Measurements from ENCODE around the gene TKTL1.

TKTL1 gene

DNA sequence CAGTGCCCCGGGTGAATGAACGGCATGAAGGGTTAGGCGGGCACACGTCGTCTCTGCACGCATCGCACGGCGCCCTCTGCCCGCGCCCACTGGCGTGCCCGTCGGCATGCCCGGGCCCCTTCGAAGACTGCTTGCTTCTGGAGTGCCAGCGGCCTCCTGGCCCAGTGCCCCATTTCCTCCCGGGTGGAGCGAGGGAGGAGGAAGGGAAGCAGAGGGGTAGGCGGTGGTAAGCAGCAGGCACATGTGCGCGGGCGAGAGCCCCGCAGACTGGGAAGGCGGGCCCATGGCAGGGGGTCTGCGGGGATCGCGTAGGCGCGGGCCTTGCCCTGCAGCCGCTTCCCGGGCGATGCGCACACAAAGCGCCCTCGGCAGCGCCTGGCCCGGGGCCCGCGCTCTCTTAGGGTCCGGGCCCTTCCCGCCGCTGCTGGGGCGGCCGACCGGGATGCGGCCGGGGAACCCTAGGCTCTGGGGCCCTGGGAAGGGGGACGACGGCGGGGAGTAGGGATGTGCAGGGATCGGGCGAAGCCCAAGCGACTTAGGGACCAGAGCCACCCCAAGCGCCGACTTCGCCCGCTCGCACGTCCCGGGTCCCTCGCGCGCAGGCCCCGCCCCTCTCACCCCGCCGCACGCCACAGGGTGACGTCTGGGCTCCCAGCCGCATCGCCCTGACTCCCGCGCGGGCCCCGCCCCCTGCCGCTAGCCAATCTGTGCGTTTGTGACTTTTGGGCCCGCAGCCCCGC, 82.6 kb downstream of the TKTL1 start:
- DNase-seq (ENCODE audit: low spot score): peak; percentile 87

DNA sequence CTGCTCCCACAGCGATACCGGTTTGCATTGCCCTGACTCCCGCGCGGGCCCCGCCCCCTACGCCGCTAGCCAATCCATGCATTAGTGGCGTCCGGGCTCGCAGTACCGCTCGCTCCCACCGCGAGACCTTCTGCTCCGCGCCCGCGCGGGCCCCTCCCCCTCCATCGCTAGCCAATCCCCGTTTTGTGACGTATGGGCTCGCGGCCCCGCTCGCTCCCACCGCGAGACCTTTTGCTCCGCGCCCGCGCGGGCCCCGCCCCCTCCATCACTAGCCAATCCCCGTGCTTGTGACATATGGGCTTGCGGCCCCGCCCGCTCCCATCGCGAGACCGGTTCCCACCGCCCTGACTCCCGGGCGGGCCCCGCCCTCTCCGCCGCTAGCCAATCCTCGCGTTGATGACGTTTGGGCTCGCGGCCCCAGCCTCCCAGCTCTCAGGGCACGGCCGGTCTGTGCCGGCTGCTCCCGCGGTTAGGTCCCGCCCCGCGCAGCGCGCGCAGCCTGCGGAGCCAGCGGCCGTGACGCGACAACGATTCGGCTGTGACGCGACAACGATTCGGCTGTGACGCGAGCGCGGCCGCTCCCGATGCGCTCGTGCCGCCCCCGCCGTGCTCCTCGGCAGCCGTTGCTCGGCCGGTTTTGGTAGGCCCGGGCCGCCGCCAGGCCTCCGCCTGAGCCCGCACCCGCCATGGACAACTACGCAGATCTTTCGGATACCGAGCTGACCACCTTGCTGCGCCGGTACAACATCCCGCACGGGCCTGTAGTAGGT, 83.4 kb downstream of the TKTL1 start, which contains the start of gene EMD:
EMD (plus strand) TSS at position 497 of the 770 bp plus-strand sequence; CDS start at position 687, 190 bp downstream.
- DNase-seq (ENCODE audit: low spot score): peak; percentile 88

DNA sequence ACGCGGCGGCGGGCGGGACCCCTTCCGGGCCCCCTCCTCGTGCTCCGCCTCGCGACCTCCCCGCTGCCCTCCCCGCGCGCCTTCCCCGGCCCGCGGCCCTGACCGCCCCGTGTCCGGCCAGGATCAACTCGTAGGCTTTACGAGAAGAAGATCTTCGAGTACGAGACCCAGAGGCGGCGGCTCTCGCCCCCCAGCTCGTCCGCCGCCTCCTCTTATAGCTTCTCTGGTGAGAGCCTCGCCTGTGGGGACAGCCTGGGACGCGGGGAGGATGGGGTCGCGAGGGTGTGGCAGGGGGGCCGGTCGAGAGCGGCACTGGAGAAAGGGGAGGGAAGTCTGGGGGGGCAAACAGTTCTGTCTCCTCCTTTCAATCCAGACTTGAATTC, 84.0 kb downstream of the TKTL1 start:
- DNase-seq (ENCODE audit: low spot score): no peak
